Mammary epithelial cell (primary cell): ENCODE results near the gene TWSG1.

Experiments used
- EZH2 ChIP-seq: IDR thresholded peaks from 2 replicates; pipeline ENCODE4 v1.6.1; 2012; ENCODE audit warnings: low read length, inconsistent platforms, borderline replicate concordance
- TF ChIP-seq, protein P1 (sequence below), 2 donors: IDR thresholded peaks in 1 of 2; conservative IDR thresholded peaks in 1 of 2; 2 replicates each; pipeline ENCODE4 v1.5.1; 2011 to 2012; ENCODE audit warnings: inconsistent platforms in 2 of 2, low read length in 2 of 2, mild to moderate bottlenecking in 2 of 2, control low read depth in 1 of 2, low read depth in 1 of 2; ENCODE audit not compliant: insufficient read depth in 1 of 2; ENCODE audit errors: extremely low read depth in 1 of 2

DNA sequence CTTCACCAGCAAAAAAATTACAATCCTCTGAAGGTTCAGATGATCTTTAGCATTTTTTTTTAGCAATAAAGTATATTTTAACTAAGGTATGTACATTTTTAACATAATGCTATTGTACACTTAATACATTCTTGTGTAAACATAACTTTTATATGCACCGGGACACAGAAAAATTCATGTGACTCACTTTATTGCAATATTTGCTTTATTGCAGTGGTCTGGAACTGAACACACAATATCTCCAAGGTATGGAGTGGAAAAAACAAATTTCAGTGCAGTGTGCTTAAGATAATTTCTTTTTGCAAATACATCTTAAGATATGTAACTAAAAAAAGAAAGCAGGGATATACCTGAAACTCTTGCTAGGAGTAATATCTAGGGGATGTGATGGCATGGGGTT is 5.1 kb upstream of the TWSG1 start:
- TF ChIP-seq, protein P1, sequence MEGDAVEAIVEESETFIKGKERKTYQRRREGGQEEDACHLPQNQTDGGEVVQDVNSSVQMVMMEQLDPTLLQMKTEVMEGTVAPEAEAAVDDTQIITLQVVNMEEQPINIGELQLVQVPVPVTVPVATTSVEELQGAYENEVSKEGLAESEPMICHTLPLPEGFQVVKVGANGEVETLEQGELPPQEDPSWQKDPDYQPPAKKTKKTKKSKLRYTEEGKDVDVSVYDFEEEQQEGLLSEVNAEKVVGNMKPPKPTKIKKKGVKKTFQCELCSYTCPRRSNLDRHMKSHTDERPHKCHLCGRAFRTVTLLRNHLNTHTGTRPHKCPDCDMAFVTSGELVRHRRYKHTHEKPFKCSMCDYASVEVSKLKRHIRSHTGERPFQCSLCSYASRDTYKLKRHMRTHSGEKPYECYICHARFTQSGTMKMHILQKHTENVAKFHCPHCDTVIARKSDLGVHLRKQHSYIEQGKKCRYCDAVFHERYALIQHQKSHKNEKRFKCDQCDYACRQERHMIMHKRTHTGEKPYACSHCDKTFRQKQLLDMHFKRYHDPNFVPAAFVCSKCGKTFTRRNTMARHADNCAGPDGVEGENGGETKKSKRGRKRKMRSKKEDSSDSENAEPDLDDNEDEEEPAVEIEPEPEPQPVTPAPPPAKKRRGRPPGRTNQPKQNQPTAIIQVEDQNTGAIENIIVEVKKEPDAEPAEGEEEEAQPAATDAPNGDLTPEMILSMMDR (conservative IDR thresholded peaks at IDR 0.05 in 1 of 2, IDR thresholded peaks at IDR 0.05 in 1 of 2; ENCODE audit: extremely low read depth in 1 of 2, insufficient read depth in 1 of 2, low read depth in 1 of 2, low read length in 2 of 2): no peak
- no peak for TF ChIP-seq EZH2
